Smooth muscle cell (in vitro differentiated cells): ENCODE results near the gene PECR. TPM values are rescaled to one million over a fixed set of nuclear protein-coding genes. Genes with fewer than 3 reads are reported as not detected.
A peak's percentile ranks its signal among the peaks of the same experiment; 100 is the strongest.

Experiments
- DNase-seq: peaks from one replicate; lab custom pipeline; 2025; ENCODE audit not compliant: unreplicated experiment; lab: John Stamatoyannopoulos, UW
- H2AFZ ChIP-seq: fragments of 200-600 bp; sonication (generic); 2 replicates; pipeline ENCODE4 v1.6.0; 2016; ENCODE audit warnings: antibody characterized with exemption, low read depth, mild to moderate bottlenecking
- H3F3A ChIP-seq: fragments of 200-600 bp; sonication (generic); 2 replicates; pipeline ENCODE4 v1.6.0; 2017; ENCODE audit warnings: antibody characterized with exemption, low read depth
- H3K27ac ChIP-seq: fragments of 200-600 bp; sonication (generic); 2 replicates; pipeline ENCODE4 v1.5.1; 2016; ENCODE audit warnings: low read depth, mild to moderate bottlenecking
- H3K27me3 ChIP-seq: fragments of 200-600 bp; sonication (generic); 2 replicates; pipeline ENCODE4 v1.6.1; 2016; ENCODE audit warnings: low read depth, mild to moderate bottlenecking
- H3K36me3 ChIP-seq: fragments of 200-600 bp; sonication (generic); 2 replicates; pipeline ENCODE4 v1.5.1; 2016; ENCODE audit warnings: low read depth
- H3K4me1 ChIP-seq: fragments of 200-600 bp; sonication (generic); 2 replicates; pipeline ENCODE4 v1.5.1; 2016; ENCODE audit warnings: low read depth
- H3K4me2 ChIP-seq: fragments of 200-600 bp; sonication (generic); 2 replicates; pipeline ENCODE4 v1.6.0; 2016; ENCODE audit warnings: mild to moderate bottlenecking
- H3K4me3 ChIP-seq: fragments of 200-600 bp; sonication (generic); 2 replicates; pipeline ENCODE4 v1.5.1; 2016; ENCODE audit warnings: mild to moderate bottlenecking
- H3K79me2 ChIP-seq: fragments of 200-600 bp; sonication (generic); 2 replicates; pipeline ENCODE4 v1.6.0; 2016; ENCODE audit warnings: low read depth, mild to moderate bottlenecking
- H3K9ac ChIP-seq: fragments of 200-600 bp; sonication (generic); 2 replicates; pipeline ENCODE4 v1.6.0; 2016; ENCODE audit warnings: low read depth
- H3K9me3 ChIP-seq: fragments of 200-600 bp; sonication (generic); replicated peaks from 2 replicates; pipeline ENCODE4 v1.5.1; 2016; ENCODE audit warnings: low read depth
- H4K20me1 ChIP-seq: fragments of 200-600 bp; sonication (generic); 2 replicates; pipeline ENCODE4 v1.6.0; 2016; ENCODE audit warnings: low read depth
- CTCF ChIP-seq: fragments of 200-600 bp; sonication (generic); IDR thresholded peaks from 2 replicates; pipeline ENCODE4 v1.5.1; 2017; ENCODE audit warnings: borderline replicate concordance, mild to moderate bottlenecking, antibody characterized with exemption; ENCODE audit not compliant: insufficient read depth, poor library complexity, severe bottlenecking
- WGBS: methylation state at CpG from one replicate; pipeline ENCODE4 v1.1.7; 2016; ENCODE audit warnings: low lambda C conversion rate; 5-methylcytosine and 5-hydroxymethylcytosine counted together
- polyA plus RNA-seq: library from polyadenylated mRNA; unstranded; fragments of >200 nt; fragmentation: Nextera tagmentation; extraction: Ambion mirVana; gene quantifications from 2 replicates; pipeline ENCODE4 v1.2.1, GENCODE V29; 2016
- total RNA-seq: library from RNA; depleted of rRNA; stranded (reverse); fragments of >200 nt; gene quantifications from 2 replicates; pipeline ENCODE4 v1.2.3, GENCODE V29; 2014

The PECR gene
- total and polyA plus RNA-seq, 2 experiments from 2014 or later = 4.8 to 10.0 TPM

DNA sequence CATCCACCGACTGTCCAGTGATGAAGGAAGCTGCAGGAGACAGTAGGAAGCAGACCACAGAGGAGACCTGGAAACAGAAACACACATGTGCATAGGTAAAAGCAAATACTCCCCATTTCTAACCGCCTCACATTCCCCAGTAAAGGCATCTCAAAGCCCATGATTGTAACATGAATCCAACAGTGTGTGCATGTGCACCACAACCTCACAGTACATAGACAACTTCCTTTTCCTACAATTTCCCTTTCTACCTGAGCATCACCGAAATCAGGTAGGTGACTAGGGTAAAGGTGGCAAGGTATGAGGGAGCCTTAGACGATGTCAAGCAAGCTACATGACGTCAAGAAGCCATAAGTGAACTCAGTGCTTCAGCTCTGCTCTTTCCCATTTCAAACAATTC is 37.7 kb downstream of the PECR start:
- H3F3A ChIP-seq = no peaks in the 10 kb centered on the region
- 95% methylated on average over 5 of the region's 5 CpGs for WGBS
- H3K9ac ChIP-seq = no peak overlapping the region
- no peak for DNase-seq
- no peaks in the 10 kb centered on the region for H3K9me3 ChIP-seq
- H4K20me1 ChIP-seq = no peaks in the 10 kb centered on the region
- no peaks in the 10 kb centered on the region for H3K27me3 ChIP-seq
- H3K36me3 ChIP-seq = no peaks in the 10 kb centered on the region
- H3K4me1 ChIP-seq = no peaks in the 10 kb centered on the region
- no peak overlapping the region for H2AFZ ChIP-seq
- no peak overlapping the region for H3K27ac ChIP-seq
- no peak overlapping the region for H3K4me2 ChIP-seq
- no peak for TF ChIP-seq CTCF
- no peaks in the 10 kb centered on the region for H3K79me2 ChIP-seq
- H3K4me3 ChIP-seq = no peak overlapping the region

GRCh38 chr2:216041438-216041837 is 40.2 kb downstream of the PECR start:
- no peaks in the 10 kb centered on the region for H3K4me1 ChIP-seq
- H3K36me3 ChIP-seq = no peaks in the 10 kb centered on the region
- no peak overlapping the region for H3K27ac ChIP-seq
- no peak for TF ChIP-seq CTCF
- H3F3A ChIP-seq = no peaks in the 10 kb centered on the region
- H3K9me3 ChIP-seq = no peaks in the 10 kb centered on the region
- no peak overlapping the region for H2AFZ ChIP-seq
- DNase-seq = no peak
- no peaks in the 10 kb centered on the region for H3K27me3 ChIP-seq
- H3K79me2 ChIP-seq = no peaks in the 10 kb centered on the region
- 100% methylated on average over 2 of the region's 2 CpGs for WGBS
- H3K4me3 ChIP-seq = no peak overlapping the region
- H3K9ac ChIP-seq = no peak overlapping the region
- H3K4me2 ChIP-seq = no peak overlapping the region
- H4K20me1 ChIP-seq = no peaks in the 10 kb centered on the region

DNA sequence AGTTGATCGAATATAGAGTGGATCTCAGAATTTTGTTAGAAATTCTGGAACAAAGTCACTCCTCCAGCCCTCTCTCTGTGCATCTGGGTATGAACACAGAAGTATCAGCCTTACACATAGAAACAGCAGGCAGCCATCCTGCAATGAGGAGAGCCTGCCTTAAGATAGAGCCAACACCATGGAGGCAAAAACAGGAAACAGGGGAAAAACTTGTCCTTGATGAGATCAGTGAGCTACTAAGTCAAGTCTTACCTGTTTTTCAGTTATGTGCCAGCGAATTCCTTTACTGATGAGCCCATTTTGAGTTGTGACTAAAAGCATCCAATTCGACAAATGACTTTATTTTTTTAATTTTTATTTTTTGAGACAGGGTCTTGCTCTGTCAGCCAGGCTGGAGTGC is 41.7 kb downstream of the PECR start:
- Histone ChIP-seq H3K36me3 (no peaks in the 10 kb centered on the region), H3K4me3 (no peak overlapping the region), H3F3A (no peaks in the 10 kb centered on the region), H3K27me3 (no peaks in the 10 kb centered on the region), H3K27ac (no peak overlapping the region), H3K4me2 (no peak overlapping the region), H3K79me2 (no peaks in the 10 kb centered on the region), H3K4me1 (no peaks in the 10 kb centered on the region), H4K20me1 (no peaks in the 10 kb centered on the region), H3K9ac (no peak overlapping the region), H2AFZ (no peak overlapping the region), H3K9me3 (no peaks in the 10 kb centered on the region)
- TF ChIP-seq CTCF = no peak
- WGBS = 82% methylated on average over 3 of the region's 3 CpGs
- DNase-seq = no peak

GRCh38 chr2:216034065-216034464 is 47.5 kb downstream of the PECR start:
- 75% methylated on average over 1 of the region's 1 CpG for WGBS
- peak; percentile 80 for TF ChIP-seq CTCF
- no peak overlapping the region for H3K9ac ChIP-seq
- no peaks in the 10 kb centered on the region for H3K27me3 ChIP-seq
- H3K4me1 ChIP-seq = no peaks in the 10 kb centered on the region
- no peak overlapping the region for H3K27ac ChIP-seq
- H2AFZ ChIP-seq = no peak overlapping the region
- no peaks in the 10 kb centered on the region for H3K36me3 ChIP-seq
- no peaks in the 10 kb centered on the region for H3K9me3 ChIP-seq
- no peak overlapping the region for H3K4me2 ChIP-seq
- no peaks in the 10 kb centered on the region for H3K79me2 ChIP-seq
- no peaks in the 10 kb centered on the region for H3F3A ChIP-seq
- no peaks in the 10 kb centered on the region for H4K20me1 ChIP-seq
- peak; percentile 29 for DNase-seq
- no peak overlapping the region for H3K4me3 ChIP-seq
